ENCODE measurements around the gene OTUD7B.
"Not testable (repeated sequence)": the region's sequence is repeated elsewhere in the genome, so short reads cannot be mapped to it uniquely, and the experiment has no call there.

OTUD7B gene

GRCh38 chr1:149942885-149943284, 67.6 kb downstream of the OTUD7B start:
- DNase-seq, result no peak

GRCh38 chr1:149942207-149942606, 68.3 kb downstream of the OTUD7B start:
- DNase-seq, result no peak

DNA sequence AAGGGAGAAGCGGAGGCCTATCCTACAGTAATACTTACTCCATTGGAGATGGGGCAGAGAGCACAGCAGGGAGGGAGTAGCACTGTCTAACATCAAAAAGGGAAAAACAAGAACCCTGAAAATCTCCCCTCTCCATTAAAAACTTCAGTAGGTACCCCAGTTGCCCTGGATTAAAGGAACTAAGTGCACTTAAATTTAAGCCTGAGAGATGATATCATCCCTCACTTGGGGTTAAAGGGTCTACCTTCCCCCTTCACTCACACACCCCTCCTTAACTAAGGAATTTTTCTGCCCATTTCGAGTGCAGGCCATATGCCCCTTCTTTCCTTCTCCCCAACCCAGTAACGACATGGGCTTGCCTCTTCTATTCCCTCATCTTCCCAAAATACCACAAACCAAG, 70.1 kb downstream of the OTUD7B start:
- no peak for DNase-seq

DNA sequence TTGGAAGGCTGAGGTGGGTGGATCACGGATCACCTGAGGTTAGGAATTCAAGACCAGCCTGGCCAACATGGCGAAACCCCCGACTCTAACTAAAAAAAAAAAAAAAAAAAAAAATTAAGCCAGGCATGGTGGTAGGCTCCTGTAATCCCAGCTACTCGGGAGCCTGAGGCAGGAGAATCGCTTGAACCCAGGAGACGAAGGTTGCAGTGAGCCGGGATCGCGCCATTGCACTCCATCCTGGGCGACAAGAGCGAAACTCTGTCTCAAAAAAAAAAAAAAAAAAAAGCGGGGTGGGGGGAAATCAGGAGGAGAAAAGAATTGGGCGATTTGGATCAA, 71.9 kb downstream of the OTUD7B start:
- not testable (repeated sequence) for DNase-seq

DNA sequence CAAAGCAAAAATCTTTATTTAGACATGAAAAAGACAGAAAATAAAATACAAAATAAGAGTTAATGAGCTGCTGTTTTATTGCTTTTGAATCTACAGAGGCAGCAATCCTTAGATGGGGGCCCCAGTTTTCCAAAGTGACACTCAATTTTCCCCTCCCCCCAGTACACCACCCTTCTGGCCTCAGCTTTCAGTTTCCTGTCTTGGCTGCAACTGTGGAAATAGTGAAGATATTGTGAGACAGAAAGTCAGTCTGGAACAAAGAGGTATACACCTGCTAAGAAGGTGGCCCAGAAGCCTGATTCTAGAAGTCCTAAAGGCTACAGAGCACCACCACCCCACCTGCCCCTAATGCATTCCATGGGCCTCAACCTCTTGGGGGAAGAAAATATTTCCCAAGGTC, 72.8 kb downstream of the OTUD7B start:
- no peak for DNase-seq

- no peak for DNase-seq
Observed at GRCh38 chr1:149936992-149937705, 73.4 kb downstream of the OTUD7B start.

GRCh38 chr1:149936170-149936991, 74.1 kb downstream of the OTUD7B start, which contains the start of gene MTMR11:
Gene MTMR11 (minus strand): TSS chr1:149936879. CDS start chr1:149936647, 232 bp downstream.
- no peak for DNase-seq

- no peak for DNase-seq
Observed at GRCh38 chr1:149934356-149934755, 76.2 kb downstream of the OTUD7B start.

DNA sequence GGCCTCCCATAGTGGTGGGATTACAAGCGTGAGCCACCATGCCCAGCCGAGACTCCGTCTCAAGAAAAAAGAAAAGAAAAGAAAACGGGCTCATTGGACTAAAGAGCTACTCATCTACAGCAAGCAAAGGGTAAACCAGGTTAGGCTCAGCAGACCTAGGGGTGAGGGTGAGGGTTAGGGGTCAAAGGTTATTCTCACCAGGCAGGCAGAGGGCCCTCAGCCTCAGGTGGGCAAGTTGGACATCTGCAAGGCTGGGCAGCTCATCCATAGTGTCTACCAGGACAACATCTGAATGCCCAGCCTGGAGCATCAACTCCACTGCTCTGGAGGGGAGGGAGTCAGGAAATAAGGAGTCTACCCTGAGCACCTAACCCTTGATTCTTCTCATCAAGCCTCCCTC, 77.3 kb downstream of the OTUD7B start:
- no peak for DNase-seq

- DNase-seq, result no peak
Observed at GRCh38 chr1:149932474-149932873, 78.1 kb downstream of the OTUD7B start.

DNA sequence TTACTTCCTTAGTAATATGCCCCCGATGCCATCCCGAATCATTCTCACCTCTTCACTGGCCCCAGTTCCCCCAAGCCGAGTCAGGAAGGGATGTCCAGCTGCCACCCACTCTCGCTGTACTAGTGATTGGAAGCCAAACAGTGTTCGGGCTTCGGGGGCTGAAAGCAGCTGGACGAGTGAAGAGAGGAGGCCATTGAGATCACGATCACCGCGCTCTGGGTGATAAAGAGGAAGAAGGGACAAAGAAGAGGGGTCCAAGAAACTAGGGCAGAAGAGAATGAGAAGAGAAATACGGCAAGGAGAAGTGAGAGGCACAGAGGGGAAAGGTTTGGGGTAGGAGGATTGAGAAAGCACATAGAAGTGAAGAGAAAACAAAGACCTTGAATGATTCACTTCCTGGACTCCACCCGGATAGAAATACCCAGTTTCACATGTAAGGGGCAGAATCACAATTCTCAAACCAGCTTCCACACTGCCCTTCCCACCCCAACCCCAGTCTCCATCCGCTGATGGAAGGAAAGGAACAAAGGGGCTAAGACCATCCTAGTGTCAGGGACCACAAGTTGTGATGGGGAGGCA, 79.2 kb downstream of the OTUD7B start:
- no peak for DNase-seq

DNA sequence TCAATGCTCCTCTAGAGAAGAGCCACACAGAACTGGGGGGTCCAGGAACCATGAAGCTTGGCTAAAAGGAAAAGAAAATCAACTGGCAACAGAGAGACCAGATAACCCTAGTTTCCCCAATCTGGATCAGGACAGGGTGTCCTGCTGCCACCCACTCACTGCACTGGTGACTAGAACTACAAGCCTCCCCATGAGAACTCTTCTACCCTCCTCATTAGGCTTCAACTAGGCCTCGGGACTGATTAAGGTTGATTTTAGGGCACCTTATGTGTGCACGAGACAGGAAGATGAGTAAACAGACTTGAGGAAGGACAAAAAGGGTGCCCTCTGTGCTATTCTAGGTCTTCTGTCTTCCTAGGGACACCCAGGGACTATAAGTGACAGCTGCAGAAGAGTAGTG, 80.7 kb downstream of the OTUD7B start:
- DNase-seq, result no peak

- no peak for DNase-seq
Observed at GRCh38 chr1:149928401-149928724, 82.2 kb downstream of the OTUD7B start.

- peak; percentile 91 for DNase-seq
Observed at GRCh38 chr1:149927563-149928400, 82.7 kb downstream of the OTUD7B start, which contains the start of gene SF3B4. Gene SF3B4 (minus strand): TSS chr1:149927803. CDS start chr1:149927759, 44 bp downstream.

GRCh38 chr1:149927056-149927562, 83.4 kb downstream of the OTUD7B start:
- no peak for DNase-seq

- no peak for DNase-seq
Observed at GRCh38 chr1:149926296-149926695, 84.2 kb downstream of the OTUD7B start.

DNA sequence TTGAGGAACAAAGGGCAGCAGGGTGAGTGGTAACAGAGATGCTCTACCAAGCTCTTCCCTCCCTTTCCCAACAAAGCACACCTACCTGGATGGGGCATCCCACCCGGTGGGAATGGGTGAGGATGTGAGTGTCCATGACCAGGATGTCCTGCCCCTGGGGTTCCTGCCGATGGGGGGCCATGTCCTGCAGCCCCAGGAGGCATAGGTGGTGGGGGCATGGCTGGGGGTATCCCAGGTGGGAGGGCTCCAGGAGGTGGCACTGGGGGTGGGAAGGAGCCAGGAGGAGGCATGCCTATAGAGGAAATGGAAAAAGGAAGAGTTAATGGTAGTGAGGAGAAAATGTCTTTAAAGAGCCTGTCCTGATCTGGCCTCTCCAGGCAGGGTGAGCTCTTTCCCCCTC, 84.8 kb downstream of the OTUD7B start:
- no peak for DNase-seq

DNA sequence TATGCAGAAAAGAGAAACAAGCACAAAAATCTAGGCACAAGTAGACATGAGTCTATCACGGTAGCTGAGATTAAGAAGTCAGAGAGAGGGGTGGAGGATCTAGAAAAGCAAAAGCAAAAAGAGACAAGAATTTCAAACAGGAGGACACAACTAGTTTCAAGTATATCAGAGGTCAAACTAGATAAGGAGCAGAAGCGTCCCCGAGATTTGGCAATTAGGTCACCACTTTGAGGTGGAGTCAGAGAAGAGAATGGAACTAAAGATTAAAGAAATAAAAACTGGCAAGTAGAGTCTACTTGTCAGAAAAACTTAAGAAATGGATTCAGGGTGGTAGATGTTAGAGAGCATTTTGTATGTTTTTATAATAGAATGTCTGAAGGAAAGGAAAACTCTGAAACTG, 85.2 kb downstream of the OTUD7B start:
- no peak for DNase-seq

- DNase-seq, result no peak
Observed at GRCh38 chr1:149923626-149924025, 86.9 kb downstream of the OTUD7B start.

DNA sequence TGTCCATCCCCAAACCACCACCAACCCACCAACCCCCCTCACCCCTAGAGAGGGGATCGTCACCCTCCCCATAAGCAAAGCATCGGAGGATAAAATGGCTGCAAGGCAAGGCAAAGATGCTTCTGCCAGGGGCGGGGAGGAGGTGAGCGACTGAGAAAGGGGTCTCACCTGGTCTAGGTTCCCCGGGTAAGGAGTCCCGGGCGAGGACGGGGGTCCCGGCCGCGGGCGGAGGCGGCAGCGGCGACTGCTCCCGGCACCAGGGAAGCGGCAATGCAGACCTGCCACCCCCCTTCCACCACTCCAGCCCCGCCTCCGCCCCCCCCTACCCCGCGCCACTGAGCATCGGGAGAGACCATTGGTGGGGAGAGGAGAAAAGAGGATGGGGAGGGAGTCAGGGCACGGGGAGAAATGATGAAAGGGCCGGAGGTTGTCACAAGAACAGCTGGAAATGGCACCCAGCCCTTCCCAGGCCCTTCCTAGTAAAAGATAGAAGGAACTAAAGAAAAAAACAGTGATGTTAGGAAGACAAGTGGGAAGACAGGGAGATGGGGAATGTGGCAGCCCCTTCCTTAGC, 92.9 kb downstream of the OTUD7B start, which contains the start of gene SV2A:
TSS of gene SV2A (minus strand) at position 274 of the 574 bp plus-strand sequence. CDS start 4,004 bp downstream, outside the sequence.
- peak; percentile 35 to 60 for DNase-seq

GRCh38 chr1:149916898-149917252, 93.7 kb downstream of the OTUD7B start:
- DNase-seq, result no peak

GRCh38 chr1:149916193-149916897, 94.2 kb downstream of the OTUD7B start:
- DNase-seq, result no peak

Measured in NCI-H1930 (cell line).